ENCODE results near the gene KLHDC4.
"Not testable (repeated sequence)": the region's sequence is repeated elsewhere in the genome, so short reads cannot be mapped to it uniquely, and the experiment has no call there.

KLHDC4 gene

GRCh38 chr16:87792205-87792565 is 26.4 kb upstream of the KLHDC4 start:
- TF ChIP-seq CTCF (IDR thresholded peaks at IDR 0.05; ENCODE audit: low read depth, low read length), result no peak
- no peak for DNase-seq (ENCODE audit: extremely low read depth, low read depth)

GRCh38 chr16:87791295-87792204 is 25.8 kb upstream of the KLHDC4 start:
- no peak for DNase-seq (ENCODE audit: extremely low read depth, low read depth)
- TF ChIP-seq CTCF (IDR thresholded peaks at IDR 0.05; ENCODE audit: low read depth, low read length), result no peak

GRCh38 chr16:87790292-87791100 is 24.7 kb upstream of the KLHDC4 start:
- DNase-seq (ENCODE audit: extremely low read depth, low read depth), result no peak
- TF ChIP-seq CTCF (IDR thresholded peaks at IDR 0.05; ENCODE audit: low read depth, low read length), result no peak

GRCh38 chr16:87789437-87790291 is 23.9 kb upstream of the KLHDC4 start:
- no peak for TF ChIP-seq CTCF (IDR thresholded peaks at IDR 0.05; ENCODE audit: low read depth, low read length)
- no peak for DNase-seq (ENCODE audit: extremely low read depth, low read depth)

GRCh38 chr16:87788730-87789436 is 23.1 kb upstream of the KLHDC4 start:
- not testable (repeated sequence) for DNase-seq (ENCODE audit: extremely low read depth, low read depth)

GRCh38 chr16:87787451-87788091 is 21.8 kb upstream of the KLHDC4 start:
- not testable (repeated sequence) for DNase-seq (ENCODE audit: extremely low read depth, low read depth)

- no peak for TF ChIP-seq CTCF (IDR thresholded peaks at IDR 0.05; ENCODE audit: low read depth, low read length)
These were observed 19.0 kb upstream of the KLHDC4 start for GRCh38 chr16:87784812-87785211.

More at GRCh38 chr16:87784812-87785211, 19.0 kb upstream of the KLHDC4 start:
- no peak for DNase-seq (ENCODE audit: extremely low read depth, low read depth)
